ENCODE results near the gene SIAH1.
"Not testable (repeated sequence)": the region's sequence is repeated elsewhere in the genome, so short reads cannot be mapped to it uniquely, and the experiment has no call there.

The SIAH1 gene

GRCh38 chr16:48335961-48336360, 49.3 kb downstream of the SIAH1 start:
- no peak for DNase-seq (ENCODE audit: low read depth in 4 of 4, low spot score in 1 of 4)

GRCh38 chr16:48334325-48334724, 50.9 kb downstream of the SIAH1 start:
- no peak for DNase-seq (ENCODE audit: low read depth in 4 of 4, low spot score in 1 of 4)

GRCh38 chr16:48332978-48333377, 52.2 kb downstream of the SIAH1 start:
- DNase-seq (ENCODE audit: low read depth in 4 of 4, low spot score in 1 of 4), result no peak

- no peak for DNase-seq (ENCODE audit: low read depth in 4 of 4, low spot score in 1 of 4)
These were observed 54.4 kb downstream of the SIAH1 start for GRCh38 chr16:48330841-48331192.

GRCh38 chr16:48330189-48330840, 54.9 kb downstream of the SIAH1 start:
- no peak for DNase-seq (ENCODE audit: low read depth in 4 of 4, low spot score in 1 of 4)

- DNase-seq (ENCODE audit: low read depth in 4 of 4, low spot score in 1 of 4), result no peak
These were observed 56.1 kb downstream of the SIAH1 start for GRCh38 chr16:48329138-48329537.

- DNase-seq (ENCODE audit: low read depth in 4 of 4, low spot score in 1 of 4), result no peak
These were observed 58.3 kb downstream of the SIAH1 start for GRCh38 chr16:48326915-48327314.

- DNase-seq (ENCODE audit: low read depth in 4 of 4, low spot score in 1 of 4), result no peak
These were observed 61.1 kb downstream of the SIAH1 start for GRCh38 chr16:48323783-48324775.

- no peak for DNase-seq (ENCODE audit: low read depth in 4 of 4, low spot score in 1 of 4)
These were observed 63.7 kb downstream of the SIAH1 start for GRCh38 chr16:48321317-48322036.

- no peak for DNase-seq (ENCODE audit: low read depth in 4 of 4, low spot score in 1 of 4)
These were observed 66.6 kb downstream of the SIAH1 start for GRCh38 chr16:48318630-48319029.

- no peak for DNase-seq (ENCODE audit: low read depth in 4 of 4, low spot score in 1 of 4)
These were observed 67.4 kb downstream of the SIAH1 start for GRCh38 chr16:48317614-48318315.

- DNase-seq (ENCODE audit: low read depth in 4 of 4, low spot score in 1 of 4), result no peak
These were observed 68.2 kb downstream of the SIAH1 start for GRCh38 chr16:48317026-48317425.

GRCh38 chr16:48313905-48314304, 71.3 kb downstream of the SIAH1 start:
- not testable (repeated sequence) for DNase-seq (ENCODE audit: low read depth in 4 of 4, low spot score in 1 of 4)

- no peak for DNase-seq (ENCODE audit: low read depth in 4 of 4, low spot score in 1 of 4)
These were observed 74.1 kb downstream of the SIAH1 start for GRCh38 chr16:48310908-48311641.

Data from stimulated activated CD4-positive, alpha-beta T cell treated with anti-CD3 and anti-CD28 coated beads, Interleukin-1b, Interleukin-23, amount 100 ng/mL, for 24 hours (primary cell).